Activated naive CD8-positive, alpha-beta T cell treated with anti-CD3 and anti-CD28 coated beads, Interleukin-2, amount 50 U/mL, for 16 hours (primary cell): ENCODE measurements around the gene PLAAT3.
"Not testable (repeated sequence)": the region's sequence is repeated elsewhere in the genome, so short reads cannot be mapped to it uniquely, and the experiment has no call there.

Experiments
- DNase-seq: peaks from one replicate; pipeline ENCODE4 v3.0.0-alpha.2; 2020; ENCODE audit warnings: low read depth, low spot score

Gene PLAAT3

DNA sequence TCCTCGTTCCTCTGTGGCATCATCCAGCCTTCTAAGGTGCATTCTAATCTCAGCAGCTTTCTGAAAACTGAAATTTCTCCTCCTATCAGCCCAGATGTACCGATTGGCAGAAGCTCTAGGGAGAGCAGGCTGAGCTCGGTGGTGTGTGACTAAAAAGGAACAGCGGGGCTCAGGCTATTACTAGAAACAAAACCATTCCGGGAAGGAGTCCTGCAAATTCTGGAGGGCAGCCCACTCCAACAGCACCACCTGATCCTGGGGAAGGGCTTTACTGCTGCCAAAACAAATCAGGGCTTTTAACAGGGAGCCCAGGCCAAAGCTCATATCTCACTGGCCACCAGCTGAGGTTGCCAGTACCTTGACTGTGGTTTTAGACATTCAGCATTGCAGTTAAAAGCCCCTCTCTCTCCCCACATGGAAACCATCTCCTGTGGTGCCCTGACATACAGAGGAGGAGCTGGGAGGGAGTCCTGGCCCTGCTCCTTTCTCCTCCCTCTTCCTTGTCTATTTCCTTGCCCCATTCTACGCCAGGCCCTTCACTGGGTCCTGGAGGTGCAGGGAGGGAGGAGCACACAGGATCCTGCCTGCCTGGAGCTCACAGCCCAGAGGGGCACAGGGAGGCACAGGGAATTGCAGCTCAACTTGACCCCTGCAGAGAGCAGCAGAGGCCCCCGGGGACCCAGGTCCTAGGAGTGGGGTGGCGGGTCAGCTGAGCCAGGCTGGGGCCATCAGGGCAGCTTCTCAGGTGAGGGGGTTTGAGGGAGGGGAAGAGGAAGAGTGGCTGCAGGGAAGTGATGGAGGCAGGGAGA, 76.7 kb downstream of the PLAAT3 start:
- no peak for DNase-seq

DNA sequence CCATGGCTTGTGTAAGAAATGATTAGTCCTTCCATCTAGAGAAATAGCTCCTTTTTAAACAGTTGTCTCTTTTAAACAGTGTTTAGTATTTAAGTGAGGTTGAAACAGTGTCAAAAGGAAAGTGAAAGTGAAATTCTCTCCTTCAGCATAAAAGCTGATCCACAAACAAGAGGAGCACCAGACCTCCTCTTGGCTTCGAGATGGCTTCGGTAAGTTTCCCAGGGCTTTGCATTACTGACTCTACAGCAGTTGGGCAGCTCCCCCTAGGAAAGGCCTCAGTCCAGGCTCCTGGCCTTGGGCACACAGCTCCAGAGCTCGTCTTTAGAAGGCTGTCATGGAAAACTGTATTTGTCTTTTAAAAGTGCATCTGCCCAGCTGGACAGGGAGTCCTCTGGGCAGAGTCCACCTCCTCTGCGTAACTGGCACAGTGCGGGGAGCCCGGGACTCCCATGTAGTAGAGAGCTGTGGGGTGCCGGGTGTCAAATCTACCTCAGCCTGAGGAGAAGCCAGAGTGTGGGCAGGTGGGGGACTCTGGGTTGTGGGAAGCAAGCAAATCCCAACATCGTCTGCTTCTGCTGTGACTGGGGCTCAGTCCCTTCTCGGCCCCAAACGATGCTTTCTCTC, 77.5 kb downstream of the PLAAT3 start, which contains the start of gene PLAAT4:
TSS of gene PLAAT4 (plus strand) at position 140 of the 624 bp plus-strand sequence. CDS start at position 201, 61 bp downstream.
- no peak for DNase-seq

DNA sequence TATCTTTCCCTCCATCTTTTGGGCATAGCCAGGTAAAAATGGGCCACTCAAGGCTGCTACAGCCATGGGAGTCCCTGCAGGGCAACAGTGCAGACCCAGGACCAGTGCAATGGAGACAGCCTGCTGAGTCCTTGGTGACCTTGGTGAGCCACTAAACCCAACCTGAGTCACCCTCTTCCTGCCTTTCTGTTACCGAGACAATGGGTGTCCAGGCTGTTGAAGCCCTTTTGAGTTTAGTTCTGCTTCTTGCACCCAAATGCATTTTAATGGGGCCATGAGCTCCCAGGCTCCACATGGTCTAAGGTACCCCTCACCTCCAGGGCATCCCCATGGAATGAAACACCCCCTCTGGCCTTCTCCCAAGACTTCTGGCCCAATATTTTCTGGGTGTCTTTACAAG, 78.5 kb downstream of the PLAAT3 start:
- DNase-seq = no peak

DNA sequence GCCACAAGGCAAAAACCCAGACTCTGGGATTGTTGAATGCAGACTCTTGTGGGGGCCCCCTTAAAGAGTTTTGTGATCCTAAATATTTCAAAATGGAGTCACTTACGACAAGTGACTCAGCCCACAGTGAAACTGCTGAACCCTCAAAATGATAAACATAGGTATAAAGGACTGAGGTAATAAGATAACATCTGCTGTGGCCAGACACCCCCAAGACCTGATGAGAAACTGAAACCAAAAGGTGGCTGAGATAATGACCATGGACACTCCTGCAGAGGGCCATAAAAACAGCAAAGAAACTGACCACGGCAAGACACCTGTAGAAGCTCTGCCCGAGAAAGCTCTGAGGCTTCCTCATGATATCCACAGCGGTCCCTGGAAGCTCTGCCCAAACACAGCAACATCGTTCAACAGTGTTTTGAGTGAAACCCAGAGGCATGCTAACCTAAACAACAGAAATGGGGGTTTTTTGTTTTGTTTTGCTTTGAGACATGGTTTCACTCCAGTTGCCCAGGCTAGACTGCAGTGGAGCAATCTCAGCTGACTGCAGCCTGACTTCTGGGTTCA, 79.3 kb downstream of the PLAAT3 start:
- DNase-seq = no peak

DNA sequence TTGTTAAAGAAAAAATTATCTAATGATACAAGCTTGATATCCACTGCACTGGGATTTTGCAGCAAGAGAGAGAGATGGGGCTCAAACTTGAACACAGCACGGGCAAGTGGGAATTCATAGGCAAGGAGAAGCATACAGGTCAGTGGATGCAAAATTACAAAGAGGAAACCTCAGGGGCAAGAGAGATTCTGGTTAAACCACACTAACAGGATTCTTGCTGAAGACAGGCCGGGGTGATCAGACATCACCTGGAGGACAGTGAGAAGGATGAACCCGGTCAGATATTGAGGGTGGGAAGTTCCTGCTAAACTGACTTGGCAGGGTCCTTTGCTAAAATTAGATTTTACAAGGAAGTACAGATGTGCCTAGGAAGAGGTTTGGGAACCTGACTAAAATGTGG, 80.2 kb downstream of the PLAAT3 start:
- DNase-seq = no peak

DNA sequence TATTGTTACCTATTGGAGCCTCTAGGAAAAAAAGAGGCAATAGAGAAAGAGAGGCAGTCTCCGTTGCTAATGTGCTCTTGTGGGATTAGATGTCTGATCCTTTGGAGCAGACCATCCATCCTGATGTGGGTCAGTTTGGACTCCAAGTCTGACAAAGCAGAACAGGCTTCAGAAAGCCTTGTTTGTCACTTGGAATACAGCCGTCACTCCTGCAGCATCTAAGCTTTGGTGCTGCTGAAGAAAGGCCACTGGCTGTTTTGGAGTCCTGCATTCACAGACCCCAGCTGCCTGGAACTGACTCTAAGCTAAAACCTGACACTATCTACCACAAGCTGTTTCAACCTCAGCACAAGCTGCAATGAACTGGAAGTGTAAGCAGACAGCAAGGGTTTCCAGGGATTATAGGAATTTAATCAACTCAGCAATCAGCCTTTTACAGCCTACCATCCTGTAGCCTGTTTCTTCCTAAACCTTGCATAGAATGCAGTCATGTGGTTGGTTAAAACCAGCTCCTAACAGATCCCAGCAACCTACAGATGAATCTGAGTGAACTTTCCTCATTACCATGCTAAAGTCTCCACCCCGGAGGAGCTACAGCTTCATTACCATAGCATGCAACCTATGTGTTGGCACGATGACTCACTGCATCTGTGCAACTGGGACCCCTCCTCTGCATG, 81.3 kb downstream of the PLAAT3 start:
- DNase-seq = no peak

DNA sequence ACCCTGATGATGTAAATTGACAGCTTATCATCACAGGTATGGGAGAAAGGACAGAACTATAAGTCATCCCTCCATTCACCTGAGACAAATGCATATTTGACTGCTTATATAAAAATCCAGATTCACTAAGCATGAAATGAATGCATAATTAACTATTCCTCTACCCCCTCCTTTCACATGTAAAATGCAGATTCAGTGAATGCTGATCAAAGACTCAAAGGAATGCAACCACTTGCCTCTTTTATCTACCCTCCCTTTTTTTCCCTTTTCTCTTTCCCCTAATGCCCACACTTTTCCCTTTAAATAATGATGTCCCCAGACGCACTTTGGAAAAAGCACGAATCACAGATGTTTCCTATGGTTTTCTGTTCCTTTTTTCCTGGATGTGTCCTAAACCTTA, 82.1 kb downstream of the PLAAT3 start:
- no peak for DNase-seq

DNA sequence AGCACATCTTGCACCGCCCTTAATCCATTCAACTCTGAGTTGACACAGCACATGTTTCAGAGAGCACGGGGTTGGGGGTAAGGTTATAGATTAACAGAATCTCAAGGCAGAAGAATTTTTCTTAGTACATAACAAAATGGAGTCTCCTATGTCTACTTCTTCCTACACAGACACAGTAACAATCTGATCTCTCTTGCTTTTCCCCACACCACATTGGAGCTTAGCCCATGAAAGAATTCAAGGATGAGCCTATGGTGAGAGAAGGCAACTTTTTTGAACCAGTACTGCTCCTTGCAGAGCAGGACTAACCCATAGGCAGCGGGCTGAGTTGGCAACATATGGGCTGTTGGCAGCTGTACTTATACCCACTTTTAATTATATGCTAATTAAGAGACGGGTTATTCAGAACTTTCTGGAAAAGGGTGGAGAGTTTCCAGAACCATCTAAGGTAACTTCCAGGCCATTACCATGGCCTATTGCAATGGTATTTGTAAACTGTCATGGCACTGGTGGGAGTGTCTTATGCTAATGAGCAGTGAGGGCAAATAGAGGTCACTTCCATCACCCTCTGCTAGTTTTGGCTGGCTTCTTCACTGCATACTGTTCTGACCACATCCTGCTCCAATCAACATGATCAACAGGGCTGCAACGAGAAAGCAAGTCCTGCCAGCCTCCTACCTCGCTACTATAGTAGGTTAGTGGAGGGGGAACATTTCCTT, 83.0 kb downstream of the PLAAT3 start:
- DNase-seq = not testable (repeated sequence)

DNA sequence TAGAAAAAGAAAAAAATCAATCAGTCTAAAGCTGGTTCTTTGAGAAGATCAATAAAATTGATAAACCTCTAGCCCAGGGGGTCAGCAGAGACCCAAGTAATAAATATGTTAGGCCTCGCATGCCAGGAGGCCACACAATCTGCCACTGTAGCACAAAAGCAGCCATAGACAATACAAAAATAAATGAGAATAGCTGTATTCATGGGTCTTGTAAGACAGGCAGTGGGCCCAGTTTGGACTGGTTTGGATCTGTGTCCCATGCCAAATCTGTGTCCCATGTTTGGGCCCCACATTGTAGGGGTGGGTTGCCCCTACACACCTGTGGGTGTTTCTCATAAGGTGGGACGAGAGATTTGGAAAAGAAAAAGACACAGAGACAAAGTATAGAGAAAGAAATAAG, 84.2 kb downstream of the PLAAT3 start:
- no peak for DNase-seq

DNA sequence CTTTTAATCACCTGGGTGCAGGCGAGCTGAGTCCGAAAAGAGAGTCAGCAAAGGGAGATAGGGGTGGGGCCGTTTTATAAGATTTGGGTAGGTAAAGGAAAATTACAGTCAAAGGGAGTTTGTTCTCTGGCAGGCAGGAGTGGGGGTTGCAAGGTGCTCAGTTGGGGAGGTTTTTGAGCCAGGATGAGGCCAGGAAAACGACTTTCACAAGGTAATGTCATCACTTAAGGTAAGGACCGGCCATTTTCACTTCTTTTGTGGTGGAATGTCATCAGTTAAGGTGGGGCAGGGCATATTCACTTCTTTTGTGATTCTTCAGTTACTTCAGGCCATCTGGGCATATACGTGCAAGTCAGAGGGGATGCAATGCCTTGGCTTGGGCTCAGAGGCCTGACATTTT, 84.9 kb downstream of the PLAAT3 start:
- not testable (repeated sequence) for DNase-seq

DNA sequence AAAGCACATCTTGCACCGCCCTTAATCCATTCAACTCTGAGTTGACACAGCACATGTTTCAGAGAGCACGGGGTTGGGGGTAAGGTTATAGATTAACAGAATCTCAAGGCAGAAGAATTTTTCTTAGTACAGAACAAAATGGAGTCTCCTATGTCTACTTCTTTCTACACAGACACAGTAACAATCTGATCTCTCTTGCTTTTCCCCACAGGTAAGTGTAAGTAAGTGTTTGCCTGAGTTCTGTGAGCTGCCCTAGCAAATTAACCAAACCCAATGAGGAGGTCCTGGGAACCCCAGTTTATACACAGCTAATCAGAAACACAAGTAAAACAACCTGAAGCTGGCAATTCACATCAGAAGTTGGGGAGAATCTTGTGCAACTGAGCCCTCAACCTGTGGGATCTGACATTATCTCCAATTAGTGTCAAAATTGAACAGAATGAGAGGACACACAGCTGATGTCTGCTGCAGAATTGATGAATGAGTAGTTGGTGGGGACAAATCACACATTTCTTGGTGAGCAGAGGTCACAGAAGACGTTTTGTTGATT, 85.4 kb downstream of the PLAAT3 start:
- DNase-seq = not testable (repeated sequence)

DNA sequence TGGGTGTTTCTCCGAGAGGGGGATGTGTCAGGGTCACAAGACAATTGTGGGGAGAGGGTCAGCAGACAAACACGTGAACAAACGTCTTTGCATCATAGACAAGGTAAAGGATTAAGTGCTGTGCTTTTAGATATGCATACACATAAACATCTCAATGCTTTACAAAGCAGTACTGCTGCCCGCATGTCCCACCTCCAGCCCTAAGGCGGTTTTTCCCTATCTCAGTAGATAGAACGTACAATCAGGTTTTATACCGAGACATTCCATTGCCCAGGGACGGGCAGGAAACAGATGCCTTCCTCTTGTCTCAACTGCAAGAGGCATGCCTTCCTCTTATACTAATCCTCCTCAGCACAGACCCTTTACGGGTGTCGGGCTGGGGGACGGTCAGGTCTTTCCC, 86.1 kb downstream of the PLAAT3 start:
- not testable (repeated sequence) for DNase-seq

DNA sequence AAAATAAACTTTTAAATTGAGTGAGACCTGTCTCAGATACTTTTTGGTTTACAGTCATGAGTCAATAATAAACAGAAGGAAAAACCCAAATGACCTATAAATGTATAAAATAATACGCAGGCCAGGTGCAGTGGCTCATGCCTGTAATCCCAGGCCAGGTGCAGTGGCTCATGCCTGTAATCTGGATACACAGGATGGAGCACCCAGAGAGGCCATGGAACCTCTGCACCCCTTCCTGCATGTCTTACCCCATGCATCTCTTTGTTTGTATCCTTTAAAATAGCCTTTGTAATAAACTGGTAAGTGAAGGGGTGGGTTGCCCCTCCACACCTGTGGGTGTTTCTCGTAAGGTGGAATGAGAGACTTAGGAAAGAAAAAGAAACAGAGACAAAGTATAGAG, 86.6 kb downstream of the PLAAT3 start:
- no peak for DNase-seq
